GM18870 (cell line): ENCODE results near the gene IFT88.

Experiments used
- ATAC-seq: cut with Tn5 transposase; IDR thresholded peaks from one replicate; pipeline ENCODE4 v1.9.1; 2021; ENCODE audit warnings: moderate library complexity; ENCODE audit not compliant: unreplicated experiment

IFT88 gene

DNA sequence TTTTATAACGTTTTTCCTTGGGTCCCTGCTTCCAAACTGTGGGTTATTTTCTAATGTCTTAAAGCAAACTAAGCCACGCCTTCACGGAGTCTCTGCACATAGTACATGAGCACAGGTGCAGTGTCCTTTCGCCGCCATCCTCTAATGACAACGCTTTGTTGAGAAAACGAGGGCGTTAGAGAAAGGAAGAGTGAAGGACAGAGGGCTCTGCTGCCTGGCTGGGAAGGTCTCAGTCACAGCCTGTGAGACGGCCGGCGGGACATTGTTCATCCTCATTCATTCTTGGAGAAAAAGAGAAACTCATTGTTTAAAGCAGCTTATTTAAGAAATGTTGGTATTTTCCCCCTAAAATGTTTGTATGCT is 146.0 kb downstream of the IFT88 start:
- no peak for ATAC-seq

DNA sequence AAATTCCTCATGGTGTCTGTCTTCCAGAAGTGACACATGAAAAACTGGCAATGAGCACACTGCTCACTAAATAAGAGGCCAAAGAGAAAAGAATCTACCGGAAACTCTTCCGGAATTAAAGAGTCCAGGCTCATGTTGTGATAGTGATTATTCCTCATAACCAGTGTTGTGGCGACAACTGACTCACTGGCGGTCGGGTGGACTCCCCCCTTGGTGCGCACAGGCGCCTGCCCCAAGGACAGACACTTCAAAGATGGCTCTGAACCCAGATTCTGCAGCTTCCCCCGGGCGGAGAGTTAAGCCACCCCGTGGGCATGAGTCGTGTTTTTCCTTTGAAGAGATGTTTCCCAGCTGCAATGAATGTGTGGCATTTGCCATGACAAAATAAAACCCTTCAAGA is 146.8 kb downstream of the IFT88 start:
- no peak for ATAC-seq

DNA sequence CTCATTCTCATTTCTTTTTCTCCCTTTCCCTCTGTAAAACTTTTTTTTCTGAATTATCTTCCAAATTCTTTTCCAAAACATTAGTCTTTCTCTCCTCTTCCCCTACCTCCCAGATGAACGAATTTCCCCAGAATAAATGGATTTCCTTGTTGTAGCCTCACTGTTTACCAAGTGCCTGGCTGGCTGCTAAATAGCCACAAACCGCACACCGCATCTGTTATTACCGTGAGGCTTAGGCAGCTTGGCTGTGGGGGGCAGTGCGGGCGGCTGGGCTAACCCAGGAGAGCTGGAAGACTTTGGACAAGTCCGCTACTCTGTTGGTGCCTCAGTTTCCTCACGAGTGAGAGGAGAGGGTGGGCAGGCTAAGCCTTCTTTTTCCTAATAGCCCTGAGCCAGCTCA is 147.2 kb downstream of the IFT88 start:
- no peak for ATAC-seq

DNA sequence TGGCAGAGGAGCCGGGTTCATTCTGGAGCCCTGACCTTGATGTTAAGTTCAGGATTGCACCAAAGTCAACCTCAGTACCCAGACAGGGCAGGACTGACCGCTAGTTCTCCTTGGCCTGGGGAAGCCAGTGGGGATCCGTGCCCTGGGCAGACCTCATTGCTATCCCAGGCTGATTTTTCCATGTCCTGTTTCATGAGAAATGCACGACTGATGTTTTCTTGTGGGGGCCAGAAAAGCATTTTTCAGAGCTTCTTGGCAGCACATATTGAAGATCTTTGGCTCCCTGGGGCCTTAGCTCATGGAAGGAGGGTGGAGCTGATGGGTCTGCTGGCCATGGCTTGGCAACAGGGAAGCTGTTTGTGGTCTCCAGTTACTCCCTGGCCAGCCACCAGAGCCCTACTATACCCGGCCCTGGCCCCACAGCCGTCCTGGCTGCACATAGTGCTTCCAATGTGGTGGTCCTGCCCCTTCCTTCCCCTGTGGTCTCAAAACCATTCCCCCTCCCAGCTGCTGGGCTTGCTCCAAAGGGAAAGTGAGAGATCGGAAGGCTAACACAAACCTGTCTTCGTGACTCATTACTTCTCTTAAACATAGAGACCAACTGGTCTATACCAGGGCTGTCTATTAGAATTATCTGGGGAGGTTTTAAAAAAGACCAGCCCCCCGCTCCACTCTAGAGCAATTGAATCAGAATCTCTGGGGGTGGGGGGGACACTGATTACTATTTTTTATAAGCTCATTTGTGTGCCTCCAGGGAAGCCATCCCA is 147.8 kb downstream of the IFT88 start:
- no peak for ATAC-seq

DNA sequence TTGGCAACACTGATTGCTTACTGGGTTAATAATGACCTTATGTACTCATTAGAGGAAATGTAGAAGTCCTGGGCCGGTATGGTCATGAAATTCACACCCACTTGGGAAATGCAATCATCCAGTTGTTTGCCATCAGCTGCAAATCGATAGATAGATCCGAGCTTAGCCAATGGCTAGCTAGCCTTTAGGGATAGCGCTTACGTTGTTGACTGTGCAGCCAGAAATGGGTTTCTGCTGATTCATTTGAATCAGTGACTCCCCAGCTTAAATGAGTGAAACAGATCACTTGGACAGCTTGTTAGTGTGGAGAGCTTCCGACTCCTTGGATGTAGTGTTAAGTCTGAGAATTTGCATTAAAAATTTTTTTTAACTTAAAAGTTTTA is 148.4 kb downstream of the IFT88 start:
- ATAC-seq, result no peak

DNA sequence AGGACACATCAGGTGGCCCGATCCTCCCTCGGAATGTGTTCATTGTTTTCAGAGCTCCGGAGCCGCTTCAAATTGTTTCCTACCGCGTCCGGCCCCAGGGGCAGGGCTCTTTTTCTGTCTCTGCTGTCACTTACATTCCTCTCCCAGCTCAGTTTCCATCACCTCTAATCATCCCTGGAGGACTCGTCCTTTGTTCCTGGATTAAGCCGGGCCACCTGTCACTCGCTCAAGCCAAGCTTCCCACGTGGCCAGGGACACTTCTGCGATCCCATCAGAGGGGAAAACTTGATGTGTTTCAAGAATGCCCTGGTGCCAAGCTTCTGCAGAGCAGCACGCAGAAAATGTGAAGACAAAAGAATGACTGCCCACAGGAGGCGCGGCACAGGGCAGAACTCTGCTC is 150.0 kb downstream of the IFT88 start:
- ATAC-seq, result no peak

DNA sequence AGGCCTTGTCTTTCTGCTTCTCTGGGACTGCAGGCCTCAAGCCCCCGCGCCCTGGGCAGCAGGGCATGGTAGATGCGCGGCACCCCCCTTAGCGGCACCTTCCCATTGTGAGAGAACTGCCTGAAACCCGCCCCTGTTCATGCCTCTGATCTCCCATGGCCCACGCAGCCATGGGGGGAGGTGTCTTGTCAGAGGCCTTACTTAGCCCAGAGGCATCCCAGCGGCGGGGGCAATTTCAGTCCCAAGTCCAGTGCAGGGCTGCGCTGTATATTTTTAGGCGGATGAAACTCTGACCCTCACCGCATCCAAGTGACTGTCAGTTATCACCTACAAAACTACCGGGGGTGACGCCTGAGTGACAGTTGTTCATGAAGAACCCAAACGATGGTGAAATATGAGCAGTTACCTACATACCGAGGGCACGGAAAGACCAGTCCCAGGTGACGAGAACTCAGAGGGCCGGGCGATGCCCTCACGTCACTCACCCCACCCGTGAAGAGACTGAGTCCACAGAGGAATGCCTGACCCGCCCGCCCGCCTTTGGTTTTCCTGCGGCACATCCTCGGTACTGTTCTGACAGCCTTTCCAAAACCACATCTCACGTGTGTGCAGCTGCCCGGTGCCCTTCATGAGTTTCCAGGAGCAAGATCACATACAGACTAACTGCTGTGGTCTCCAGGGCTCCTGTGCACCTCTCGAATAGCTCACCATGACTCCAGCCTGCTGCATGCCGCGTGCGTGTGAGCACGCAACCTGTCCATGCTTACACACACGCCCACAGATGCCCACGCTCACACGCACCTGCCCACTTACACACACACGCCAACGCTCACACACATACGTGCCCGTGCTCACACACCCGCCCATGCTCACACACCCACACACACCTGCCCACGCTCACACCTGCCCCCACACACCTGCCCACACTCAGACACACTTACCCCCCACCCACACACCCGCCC is 150.9 kb downstream of the IFT88 start:
- no peak for ATAC-seq

DNA sequence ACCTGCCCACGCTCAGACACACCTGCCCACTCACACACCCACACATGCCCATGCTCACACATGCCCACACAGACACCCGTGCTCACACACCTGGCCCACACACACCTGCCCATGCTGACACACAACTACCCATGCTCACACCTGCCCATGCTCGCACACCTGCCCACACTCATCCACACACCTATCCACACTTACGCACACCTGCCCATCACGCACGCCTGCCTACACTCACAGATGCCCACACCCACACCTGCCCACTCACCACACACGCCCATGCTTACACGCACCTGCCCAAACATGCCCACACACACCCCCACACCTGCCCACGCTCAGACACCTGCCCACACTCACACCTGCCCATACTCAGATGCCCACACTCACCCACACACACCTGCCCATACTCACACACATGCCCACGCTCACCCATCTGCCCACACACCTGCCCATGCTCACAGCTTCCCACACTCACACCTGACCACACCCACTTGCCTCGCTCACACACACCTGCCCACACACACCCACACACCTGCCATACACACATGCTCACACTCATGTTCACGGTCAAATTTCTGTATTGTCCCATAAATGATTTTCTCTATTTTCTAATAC is 152.1 kb downstream of the IFT88 start:
- ATAC-seq, result no peak

DNA sequence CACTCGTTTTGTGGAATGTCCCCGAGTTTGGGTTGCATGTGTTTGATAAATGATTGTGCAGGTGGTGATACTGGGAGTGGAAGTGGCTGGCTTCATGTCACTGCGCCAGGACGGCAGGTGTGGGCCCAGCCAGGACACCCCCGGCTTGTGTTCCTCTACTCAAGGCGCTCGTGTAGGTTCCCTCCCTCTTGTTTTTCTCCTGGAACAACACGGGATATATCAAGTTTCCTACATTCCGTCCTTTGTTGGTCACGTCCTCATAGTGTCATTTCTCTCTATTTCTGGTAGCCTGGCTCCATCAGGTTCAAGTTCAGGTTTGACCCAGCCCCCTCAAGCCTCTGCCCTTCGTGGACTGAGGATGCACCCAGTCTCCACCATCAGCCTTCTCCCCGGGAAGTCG is 152.8 kb downstream of the IFT88 start:
- ATAC-seq, result no peak

DNA sequence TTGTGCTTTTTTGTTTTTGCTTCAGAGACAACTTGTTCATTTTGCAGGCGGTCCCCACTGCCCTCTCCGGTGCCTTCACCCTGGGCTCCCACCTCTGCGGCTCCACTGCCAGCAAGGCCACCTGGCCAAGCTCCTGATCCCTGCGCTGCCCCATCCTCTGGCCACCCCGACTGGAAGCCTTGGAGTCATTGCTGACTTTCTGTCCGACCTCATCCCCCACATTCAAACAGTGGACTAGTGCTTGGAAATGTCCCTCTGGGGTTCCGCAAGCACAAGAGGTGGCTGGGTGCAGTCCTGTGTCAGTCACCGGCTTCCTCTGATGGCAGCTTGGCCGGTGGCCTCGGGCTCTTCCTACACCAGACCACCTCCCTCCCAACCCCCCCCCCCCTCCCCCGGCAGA is 153.5 kb downstream of the IFT88 start:
- ATAC-seq, result no peak

DNA sequence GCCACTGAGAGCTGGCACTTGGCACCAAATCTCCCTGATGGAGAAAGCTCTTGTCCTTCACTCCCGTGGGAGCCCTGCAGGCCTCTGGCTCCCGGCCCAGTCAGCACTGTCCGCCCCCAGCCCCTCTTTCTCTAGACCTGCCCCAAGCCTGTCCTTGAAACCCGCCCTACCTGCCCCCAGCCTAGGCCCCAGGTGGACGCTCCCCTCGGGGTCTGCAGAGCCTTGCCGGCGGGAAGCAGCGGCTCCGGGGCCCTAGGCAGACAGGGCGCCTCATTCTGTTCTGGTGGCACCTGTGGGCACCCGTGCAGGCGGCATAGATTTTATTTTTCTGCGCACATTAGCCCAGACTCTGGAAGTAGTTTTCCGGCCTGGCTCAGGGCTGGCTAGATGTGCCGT is 154.1 kb downstream of the IFT88 start:
- ATAC-seq, result no peak

DNA sequence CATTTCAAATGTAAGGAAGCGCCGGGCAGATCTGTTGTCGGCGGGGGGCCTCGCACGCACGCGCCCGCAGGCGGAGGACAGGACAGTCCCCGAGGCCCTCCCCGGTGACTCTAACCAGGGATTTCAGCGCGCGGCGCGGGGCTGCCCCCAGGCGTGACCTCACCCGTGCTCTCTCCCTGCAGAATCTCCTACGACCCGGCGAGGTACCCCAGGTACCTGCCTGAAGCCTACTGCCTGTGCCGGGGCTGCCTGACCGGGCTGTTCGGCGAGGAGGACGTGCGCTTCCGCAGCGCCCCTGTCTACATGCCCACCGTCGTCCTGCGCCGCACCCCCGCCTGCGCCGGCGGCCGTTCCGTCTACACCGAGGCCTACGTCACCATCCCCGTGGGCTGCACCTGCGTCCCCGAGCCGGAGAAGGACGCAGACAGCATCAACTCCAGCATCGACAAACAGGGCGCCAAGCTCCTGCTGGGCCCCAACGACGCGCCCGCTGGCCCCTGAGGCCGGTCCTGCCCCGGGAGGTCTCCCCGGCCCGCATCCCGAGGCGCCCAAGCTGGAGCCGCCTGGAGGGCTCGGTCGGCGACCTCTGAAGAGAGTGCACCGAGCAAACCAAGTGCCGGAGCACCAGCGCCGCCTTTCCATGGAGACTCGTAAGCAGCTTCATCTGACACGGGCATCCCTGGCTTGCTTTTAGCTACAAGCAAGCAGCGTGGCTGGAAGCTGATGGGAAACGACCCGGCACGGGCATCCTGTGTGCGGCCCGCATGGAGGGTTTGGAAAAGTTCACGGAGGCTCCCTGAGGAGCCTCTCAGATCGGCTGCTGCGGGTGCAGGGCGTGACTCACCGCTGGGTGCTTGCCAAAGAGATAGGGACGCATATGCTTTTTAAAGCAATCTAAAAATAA is 154.7 kb downstream of the IFT88 start:
- no peak for ATAC-seq

DNA sequence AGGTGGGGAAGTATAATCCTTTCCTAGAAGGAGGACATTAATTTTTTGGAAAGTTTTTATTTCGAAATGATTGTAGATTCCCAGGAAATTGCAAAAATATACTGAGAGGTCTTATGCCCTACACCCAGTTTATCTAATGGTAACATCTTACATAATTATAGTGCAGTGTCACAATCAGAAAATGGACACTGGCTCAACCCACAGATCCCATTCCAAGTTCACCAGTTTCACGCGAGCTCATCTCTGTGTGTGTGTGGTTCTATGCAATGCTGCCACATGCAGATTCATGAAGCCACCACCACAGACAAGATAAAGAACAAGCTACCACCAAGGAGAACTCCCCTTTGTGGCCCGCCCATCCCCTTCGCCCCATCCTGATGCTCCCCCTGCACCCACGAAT is 160.9 kb downstream of the IFT88 start:
- no peak for ATAC-seq

DNA sequence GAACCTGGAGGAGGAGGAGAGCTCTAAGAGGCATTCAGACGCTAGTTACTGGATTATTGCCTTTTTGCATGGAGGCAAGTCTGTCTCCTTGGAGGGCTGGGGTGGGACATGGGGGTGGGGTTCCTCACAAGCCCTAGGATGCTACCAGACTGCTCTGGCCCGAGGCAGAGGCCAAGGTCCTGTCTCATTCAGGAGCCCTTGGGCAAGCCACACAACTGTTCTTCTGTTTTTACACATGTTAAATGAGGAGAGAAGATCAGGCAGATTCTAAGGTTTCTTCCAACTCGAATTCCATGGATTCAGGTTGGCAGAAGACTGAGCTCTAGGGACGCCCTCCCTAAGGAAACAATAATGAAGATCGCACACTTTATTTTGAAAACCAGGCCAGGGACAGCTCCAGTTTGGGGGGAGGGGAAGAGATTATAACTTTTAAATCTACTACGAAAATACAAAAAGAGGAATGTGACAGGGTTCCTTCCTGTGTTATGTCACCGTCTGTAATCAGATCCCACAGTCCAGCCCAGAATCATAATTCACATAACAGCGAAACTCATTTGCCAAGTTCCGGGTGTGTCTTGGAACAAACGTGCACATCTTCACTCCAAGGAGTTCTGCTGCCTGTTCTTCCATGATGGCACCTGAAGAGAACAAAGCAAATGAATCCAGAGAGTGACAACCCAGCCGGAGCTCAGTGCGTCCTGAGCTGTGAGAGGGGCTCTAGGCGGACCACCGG is 161.8 kb downstream of the IFT88 start:
- no peak for ATAC-seq

DNA sequence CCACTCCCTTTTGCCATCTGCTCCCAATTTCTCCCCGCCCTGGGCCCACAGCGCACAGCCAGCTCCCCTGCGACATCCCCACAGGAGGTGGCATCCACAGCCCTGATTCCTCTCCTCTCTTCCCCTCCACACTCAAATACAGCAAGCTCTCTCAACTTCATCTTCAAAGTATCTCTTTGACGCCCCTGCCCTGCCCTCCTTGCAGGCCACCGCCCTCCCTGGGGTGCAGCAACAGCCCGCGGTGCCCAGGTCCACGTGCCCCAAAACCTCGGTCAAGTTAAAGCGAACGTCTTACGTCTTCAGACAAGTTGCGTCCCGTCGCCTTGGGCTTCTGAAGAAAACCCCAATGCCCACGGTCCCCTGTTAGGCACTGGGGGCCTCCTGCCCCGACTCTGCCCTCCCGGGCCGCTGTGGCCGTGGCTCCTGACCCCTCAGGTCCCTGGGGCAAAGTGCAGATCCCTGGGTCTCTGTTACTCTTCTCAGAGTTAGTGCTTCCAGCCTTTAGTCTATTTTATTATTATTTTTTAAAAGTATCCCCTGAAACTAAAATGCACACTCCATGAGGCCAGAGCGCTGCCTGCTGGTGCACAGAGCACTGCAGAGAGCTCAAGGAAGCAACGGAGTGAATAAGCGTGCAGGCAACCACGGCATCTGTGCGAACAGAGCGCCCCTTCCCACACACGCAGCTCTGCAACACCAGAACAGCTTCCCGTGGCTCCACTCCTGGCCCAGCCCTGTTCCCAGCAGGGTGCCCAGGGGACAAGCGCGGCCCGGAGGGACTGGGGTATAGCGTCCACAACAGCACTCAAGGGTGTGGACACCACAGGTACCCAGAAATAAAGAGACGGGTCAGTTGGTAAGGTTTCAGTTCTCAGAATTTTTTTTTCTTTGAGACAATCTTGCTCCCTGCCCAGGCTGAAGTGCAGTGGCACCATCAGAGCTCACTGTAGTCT is 163.0 kb downstream of the IFT88 start:
- ATAC-seq, result no peak

DNA sequence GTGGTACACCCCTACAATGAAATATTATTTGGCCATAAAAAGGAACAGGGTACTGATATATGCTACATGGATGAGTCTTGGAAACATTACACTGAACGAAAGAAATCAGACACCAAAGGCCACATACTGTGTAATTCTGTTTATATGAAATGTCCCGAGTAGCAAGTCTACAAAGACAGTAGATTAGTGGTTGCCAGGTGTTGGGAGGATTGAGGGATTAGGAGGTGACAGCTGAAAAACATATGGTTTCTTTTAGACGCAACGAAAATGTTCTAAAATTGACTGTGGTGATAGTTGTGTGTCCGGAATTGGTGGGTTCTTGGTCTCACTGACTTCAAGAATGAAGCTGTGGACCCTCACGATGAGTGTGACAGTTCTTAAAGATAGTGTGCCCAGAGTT is 171.7 kb downstream of the IFT88 start:
- ATAC-seq, result no peak

DNA sequence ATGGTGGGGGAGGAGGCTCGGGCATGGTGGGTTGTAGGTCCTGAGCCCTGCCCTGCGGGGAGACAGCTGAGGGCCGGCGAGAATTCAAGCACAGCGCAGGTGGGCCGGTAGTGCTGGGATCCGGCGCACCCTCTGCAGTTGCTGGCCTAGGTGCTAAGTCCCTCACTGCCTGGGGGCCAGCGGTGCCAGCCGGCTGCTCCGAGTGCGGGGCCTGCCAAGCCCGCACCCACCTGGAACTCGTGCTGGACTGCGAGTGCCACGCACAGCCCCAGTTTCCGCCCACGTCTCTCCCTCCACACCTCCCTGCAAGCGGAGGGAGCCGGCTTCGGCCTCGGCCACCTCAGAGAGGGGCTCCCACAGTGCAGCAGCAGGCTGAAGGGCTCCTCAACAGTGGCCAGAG is 173.1 kb downstream of the IFT88 start:
- no peak for ATAC-seq
